ENCODE data around the gene DACT2.

- TF ChIP-seq CTCF (IDR thresholded peaks at IDR 0.05 in 4 of 5, conservative IDR thresholded peaks at IDR 0.05 in 1 of 5) = no peak
- no peak for TF ChIP-seq POLR2A (IDR thresholded peaks at IDR 0.05)
Observed at GRCh38 chr6:168281826-168282225, 37.8 kb downstream of the DACT2 start.

Data from gastrocnemius medialis (tissue), 4 donors.